ENCODE data around the gene USP36.

- TF ChIP-seq EZH2 (IDR thresholded peaks at IDR 0.05; ENCODE audit: low read length) (no peak), CTCF (optimal IDR thresholded peaks at IDR 0.05 in 1 of 3, IDR thresholded peaks at IDR 0.05 in 1 of 3, conservative IDR thresholded peaks at IDR 0.05 in 1 of 3; ENCODE audit: extremely low read depth in 1 of 3, insufficient read depth in 2 of 3, low read length in 3 of 3) (no peak)
Observed at GRCh38 chr17:78885956-78886355, 45.3 kb upstream of the USP36 start.
